GM18520 (cell line): ENCODE measurements around the gene SFI1.
"Not testable (repeated sequence)": the region's sequence is repeated elsewhere in the genome, so short reads cannot be mapped to it uniquely, and the experiment has no call there.

Source experiments
- ATAC-seq: cut with Tn5 transposase; IDR thresholded peaks from one replicate; pipeline ENCODE4 v1.9.1; 2021; ENCODE audit not compliant: unreplicated experiment

Gene SFI1, protein sequence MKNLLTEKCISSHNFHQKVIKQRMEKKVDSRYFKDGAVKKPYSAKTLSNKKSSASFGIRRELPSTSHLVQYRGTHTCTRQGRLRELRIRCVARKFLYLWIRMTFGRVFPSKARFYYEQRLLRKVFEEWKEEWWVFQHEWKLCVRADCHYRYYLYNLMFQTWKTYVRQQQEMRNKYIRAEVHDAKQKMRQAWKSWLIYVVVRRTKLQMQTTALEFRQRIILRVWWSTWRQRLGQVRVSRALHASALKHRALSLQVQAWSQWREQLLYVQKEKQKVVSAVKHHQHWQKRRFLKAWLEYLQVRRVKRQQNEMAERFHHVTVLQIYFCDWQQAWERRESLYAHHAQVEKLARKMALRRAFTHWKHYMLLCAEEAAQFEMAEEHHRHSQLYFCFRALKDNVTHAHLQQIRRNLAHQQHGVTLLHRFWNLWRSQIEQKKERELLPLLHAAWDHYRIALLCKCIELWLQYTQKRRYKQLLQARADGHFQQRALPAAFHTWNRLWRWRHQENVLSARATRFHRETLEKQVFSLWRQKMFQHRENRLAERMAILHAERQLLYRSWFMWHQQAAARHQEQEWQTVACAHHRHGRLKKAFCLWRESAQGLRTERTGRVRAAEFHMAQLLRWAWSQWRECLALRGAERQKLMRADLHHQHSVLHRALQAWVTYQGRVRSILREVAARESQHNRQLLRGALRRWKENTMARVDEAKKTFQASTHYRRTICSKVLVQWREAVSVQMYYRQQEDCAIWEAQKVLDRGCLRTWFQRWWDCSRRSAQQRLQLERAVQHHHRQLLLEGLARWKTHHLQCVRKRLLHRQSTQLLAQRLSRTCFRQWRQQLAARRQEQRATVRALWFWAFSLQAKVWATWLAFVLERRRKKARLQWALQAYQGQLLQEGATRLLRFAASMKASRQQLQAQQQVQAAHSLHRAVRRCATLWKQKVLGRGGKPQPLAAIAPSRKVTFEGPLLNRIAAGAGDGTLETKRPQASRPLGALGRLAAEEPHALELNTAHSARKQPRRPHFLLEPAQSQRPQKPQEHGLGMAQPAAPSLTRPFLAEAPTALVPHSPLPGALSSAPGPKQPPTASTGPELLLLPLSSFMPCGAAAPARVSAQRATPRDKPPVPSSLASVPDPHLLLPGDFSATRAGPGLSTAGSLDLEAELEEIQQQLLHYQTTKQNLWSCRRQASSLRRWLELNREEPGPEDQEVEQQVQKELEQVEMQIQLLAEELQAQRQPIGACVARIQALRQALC

DNA sequence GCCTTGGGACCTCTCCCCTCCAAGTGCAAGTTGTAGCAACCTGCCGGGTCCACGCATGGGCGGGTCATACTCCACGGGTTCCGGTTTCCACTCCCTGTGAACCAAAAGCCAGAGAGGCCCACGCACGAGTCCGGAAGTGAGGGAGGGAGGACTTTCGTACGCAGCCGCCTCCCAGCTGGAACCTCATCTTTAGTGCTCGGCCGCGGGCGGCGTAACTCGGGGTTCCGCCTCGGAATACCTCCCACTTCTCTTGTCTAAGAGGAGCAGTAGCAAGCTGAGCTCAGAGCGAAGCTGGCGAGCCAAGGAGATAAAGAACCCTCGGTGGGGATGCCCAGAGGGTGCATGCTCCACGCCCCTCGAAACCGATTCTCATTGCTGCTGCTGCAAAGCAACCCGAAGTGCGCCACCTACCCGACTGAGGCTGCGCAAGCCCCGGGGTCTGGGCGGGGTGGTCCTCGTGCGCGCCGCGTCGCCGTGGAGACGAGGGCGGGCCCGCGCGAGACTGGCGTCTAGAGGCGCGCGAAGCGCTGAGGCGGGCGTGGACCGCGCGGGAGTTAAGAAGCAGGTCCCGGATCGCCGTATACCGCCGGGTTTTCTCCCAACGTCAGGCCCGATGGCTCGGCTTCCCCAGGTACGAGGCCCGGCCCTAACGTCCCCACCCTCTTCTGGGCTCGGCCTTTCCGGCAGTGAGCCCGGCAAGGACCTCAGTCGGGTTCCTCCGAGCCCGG is at the start of gene SFI1:
Gene SFI1 (plus strand): TSS at position 530 of the 728 bp plus-strand sequence. CDS start 11,749 bp downstream, outside the sequence.
- ATAC-seq, result peak; percentile 81

DNA sequence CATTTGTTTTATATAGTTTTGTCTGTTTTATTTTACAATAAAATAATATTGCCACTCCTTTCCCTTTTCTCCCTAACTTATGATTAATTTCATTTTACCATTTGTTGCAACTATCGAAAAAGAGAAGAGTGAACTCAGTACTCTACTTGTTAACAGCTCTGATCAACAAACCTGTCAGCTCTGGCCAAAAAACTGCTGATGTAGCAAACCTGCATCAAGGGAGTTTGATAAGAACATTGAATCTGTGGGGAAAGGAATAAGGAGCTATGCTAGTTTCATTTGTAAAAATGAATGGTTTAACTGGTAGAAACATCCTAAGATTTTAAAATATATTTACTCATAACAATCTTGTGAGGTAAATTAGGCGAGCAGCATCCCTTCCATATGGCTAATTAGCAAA is 49.6 kb upstream of the SFI1 start:
- no peak for ATAC-seq

DNA sequence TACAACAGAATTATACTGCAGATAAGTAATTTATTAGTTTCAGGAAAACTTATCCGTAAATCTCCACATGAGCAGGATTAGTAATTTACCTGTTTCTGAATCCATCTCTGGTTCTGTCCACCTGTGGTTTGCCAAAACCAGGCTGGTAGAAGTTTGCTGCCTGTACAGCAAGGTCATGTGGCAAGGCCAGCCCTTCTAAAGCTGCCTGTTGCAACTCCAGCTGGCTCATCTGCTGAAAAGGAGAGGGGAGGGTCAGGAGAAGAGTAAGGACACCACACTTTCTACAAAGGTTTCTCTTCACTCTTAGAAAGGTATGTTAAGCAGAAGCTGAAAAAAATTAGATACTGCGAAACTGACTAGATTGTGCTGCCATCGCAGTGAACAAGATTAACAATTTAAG is 49.0 kb upstream of the SFI1 start:
- ATAC-seq, result no peak

DNA sequence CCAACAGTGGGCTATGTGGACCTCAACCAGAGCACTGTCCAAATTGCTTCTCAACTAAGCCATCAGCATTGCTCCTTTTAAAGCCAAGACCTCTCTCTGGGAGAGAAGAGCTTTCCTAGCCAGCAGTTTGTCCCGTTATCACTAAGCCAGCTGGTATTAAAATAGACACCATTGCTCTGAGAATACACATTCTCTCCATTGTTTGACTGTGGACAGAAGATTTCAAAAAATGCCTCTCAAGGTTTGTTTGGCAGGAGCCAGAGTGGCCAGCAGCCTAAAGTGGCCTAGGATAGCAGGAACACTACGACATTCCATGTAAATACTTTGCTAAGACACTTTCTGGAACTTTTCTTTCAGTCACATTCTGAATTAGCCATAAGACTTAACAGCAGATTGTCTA is 48.0 kb upstream of the SFI1 start:
- ATAC-seq, result no peak

DNA sequence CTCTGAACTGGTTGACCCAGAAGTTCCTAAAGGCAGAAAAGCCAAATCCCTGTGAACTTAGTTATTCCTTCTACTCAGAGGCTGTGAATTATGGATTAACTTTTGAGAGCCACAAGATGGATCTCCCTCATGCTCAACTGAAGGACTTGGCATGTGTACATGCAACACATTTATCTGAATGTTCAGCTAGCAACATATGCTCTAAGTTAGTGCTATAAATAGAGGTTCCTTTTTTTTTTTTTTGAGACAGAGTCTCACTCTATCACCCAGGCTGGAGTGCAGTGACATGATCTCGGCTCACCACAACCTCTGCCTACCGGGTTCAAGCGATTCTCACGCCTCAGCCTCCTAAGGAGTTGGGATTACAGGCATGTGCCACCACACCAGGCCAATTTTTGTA is 46.8 kb upstream of the SFI1 start:
- no peak for ATAC-seq

DNA sequence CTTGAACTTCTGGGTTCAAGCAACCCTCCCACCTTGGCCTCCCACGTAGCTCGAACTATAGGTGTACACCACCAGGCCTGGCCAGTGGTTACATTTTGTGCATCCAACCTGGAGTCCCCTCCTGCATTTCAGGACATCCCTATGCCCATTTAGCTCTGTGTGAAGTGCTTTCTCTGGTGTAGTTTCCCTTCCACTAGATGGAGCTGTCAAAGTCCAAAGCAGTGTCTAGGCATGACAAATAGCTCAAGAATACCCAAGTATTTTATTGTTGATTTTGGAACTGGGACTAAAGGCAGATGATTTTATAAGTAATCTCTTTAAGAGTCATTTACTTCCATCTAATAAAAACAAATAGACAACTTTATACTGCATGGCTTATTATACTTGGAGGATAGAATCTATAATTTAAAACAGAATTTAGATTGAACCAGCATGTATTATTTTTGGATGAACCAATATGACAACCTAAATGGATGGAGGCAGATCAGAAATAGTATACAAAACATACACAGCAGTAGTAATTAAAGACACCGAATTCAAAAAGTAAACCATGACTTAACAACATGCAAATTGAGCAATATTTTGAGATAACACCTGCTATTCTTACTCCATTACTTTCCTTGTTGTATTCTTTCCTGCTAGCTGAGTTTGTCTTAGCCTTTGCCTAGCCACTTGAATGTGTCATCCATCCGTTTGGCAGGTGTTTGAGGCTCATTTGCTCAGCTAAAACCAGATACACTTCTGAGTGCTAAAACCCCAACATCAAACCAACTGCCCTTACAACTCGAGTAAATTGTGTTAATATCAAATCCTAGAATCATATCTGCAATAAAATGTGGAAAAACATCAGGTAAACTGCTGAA is 44.4 kb upstream of the SFI1 start:
- ATAC-seq, result no peak

DNA sequence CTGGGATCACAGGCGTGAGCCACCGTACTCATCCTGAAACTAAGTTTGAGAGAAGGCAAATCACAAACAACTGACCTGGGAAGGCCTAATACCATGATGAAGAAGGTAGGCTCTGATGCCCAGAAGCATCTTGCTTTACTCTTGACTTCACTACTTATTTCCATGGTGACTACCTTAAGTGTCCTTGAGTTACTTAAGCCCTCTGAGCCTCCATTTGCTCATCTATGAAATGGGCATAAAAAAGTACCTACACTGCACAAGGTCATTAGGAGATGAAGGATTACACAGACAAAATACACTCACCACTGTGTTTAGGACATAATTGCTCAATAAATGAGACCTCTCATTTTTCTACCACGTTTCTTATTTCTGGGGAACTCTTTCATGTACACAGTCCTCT is 34.6 kb upstream of the SFI1 start:
- ATAC-seq, result no peak

DNA sequence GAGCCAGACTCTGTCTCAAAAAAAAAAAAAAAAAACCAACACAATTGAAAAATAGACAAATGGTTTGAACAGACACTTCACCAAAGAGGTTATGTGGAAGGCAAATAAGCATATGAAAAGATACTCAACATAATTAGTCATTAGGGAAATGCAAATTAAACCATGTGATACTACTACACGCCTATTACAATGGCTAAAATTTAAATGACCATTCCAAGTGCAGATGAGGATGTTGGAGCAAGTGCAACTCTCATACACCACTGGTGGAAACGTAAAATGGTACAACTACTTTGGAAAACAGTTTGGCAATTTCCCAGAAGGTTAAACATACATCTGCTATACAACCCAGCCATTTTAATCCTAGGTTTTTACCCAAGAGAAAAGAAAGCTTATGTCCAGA is 31.0 kb upstream of the SFI1 start:
- no peak for ATAC-seq

DNA sequence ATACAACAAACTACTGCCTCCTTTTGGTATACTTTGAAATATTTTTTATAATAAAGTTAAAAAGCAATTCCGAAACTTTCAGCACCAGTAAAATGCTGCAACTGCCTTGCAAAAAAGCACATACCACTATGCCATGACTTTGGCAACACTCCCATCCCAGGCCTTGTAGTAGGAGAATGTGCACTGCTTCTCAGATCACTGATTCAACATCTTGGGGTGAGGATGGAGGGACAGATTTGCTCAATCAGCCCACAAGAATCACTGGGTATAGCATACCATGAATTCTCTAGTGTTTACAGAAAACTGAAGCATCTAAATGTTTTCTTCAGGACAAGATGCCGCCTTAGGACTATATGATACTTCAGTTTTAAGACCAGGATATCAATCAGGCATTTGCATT is 21.6 kb upstream of the SFI1 start:
- ATAC-seq, result no peak

DNA sequence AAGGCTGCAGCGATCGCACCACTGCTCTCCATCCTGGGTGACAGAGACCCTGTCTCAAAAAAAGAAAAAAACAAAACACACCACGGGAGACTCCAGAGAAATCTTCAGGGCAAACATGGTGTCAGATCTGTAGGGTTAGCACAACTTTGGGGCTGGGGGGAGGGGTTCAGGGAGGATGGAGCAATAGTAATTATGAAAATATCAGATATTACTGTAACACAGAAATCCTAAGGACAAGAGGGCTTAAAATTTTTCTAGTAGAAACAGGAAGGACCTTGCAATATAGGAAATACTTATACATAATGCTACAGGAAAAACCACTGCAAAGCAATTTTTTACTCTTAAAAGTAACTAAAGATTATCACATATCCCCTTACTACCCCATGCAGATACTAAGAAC is 20.5 kb upstream of the SFI1 start:
- no peak for ATAC-seq

DNA sequence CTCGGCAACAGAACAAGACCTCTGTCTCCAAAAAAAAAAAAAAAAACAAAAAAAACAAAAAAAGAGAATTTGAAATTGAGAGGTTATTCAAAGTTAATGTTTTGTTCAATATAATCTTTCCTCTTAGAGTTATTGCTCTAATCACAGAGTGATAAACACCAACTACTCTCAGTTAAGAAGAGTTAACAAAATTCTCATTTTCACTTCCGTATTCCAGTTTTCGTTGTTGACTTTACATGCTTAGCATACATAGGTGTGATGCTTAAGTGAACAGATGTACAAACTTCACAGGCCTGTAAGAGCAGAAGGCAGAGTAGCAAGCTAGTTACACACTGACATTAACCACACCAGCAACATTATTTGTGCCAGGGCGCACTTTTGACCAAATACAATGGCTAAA is 19.0 kb upstream of the SFI1 start:
- ATAC-seq, result peak; percentile 75

DNA sequence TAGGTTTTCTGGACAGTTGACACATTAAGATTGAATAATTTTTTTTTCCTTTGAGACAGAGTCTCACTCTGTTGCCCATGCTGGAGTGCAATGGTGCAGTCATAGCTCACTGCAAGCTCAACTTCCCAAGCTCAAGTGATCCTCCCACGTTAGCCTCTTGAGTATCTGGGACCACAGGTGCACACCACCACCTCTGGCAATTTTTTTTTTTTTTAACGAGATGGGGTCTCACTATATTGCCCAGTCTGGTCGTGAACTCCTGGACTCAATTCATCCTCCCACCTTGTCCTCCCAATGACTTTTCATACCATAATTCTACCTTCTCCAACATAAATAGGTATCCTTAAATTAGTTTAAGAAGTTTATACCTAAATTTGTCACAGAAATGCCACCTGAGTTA is 15.2 kb upstream of the SFI1 start:
- no peak for ATAC-seq

DNA sequence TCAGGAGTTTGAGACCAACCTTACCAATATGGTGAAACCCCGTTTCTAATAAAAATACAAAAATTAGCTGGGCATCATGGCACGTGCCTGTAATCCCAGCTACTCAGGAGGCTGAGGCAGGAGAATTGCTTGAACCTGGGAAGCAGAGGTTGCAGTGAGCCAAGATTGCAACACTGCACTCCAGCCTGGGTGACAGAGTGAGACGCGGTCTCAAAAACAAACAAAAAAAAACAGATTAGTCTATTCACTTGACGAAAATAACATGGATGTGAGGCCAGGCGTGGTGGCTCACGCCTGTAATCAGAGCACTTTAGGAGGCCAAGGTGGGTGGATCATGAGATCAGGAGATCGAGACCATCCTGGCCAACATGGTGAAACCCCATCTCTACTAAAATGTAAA is 13.9 kb upstream of the SFI1 start:
- not testable (repeated sequence) for ATAC-seq

DNA sequence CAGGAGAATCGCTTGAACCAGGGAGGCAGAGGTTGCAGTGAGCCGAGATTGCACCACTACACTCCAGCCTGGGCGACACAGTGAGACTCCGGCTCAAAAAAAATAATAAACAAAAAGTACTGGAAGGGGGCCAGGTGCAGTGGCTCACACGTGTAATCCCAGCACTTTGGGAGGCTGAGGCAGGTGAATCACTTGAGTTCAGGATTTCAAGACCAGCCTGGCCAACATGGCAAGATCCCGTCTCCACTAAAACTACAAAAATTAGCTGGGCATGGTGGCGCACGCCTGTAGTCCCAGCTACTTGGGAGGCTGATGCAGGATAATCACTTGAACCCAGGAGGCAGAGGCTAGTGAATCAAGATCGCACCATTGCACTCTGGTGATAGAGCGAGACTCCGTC is 10.0 kb upstream of the SFI1 start:
- ATAC-seq, result not testable (repeated sequence)

DNA sequence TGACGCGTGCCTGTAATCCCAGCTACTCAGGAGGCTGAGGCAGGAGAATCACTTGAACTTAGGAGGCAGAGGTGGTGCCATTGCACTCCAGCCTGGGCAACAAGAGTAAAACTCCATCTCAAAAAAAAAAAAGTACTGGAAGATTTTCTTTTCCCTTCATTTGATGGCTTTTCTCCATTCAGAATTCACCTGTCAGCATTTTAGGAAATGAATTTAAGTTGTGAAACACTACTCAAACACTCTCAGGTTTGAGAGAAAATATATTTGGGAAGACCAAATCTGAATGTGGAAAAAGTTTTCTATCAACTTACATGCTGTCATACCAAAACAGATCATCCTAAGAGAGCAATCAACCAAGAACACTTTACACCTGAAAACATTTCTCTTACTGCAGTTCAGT is 9.4 kb upstream of the SFI1 start:
- ATAC-seq, result no peak

DNA sequence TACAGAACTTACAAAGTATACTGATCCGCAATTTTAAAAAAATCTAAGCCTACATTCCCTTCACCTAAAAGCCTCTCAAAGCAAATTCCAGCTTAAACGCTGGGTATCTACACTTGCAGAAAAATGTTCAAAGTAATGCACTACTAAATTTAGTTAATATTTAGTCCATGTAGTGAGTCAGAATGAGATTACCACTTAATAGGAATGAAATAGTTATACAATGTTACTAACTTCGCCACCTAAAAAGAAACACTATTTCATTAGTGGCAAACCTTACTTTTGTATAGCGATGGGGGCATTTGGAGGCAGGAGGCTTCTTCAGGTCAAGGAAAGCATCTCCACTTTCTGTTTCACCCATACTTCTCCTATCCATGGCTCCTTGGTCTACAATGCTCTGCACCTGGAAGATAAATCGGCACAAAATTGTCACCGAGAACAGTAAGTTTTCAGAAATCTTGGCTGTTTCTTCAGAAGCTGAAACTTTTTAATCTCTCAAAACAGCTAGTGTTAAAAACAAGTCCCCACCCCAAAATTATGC is 7.9 kb upstream of the SFI1 start:
- no peak for ATAC-seq

DNA sequence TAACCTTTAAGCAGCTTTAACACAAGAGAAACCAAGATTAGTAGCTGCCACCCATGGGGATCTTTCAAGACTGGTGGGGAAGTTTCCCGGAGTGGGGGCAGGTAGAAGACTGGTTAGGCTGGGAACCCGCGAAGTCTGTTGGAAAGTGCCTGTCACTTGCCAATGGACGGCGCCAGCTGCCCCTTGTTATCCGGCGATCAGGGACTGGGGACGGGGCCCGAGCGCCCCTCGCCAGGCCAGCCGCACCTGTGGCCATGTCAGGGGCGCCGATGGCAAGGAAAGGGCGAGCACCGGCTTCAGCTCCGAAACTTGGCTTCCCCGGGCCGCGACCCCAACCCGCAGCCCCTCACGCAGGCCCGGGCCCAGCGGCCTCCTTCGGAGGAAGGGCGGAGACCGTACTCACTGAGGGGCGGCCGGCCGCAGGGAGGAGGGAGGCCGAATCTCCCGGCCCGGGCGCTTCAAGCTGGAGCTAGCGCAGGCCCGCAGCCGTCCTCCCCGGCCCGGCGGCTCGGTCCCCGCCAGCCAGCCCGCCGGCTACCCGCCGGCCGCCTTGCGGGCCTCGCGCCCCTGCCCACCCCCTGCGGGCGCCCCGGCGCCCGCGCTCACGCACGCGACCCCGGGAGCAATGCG is 7.2 kb upstream of the SFI1 start:
- peak; percentile 8 for ATAC-seq

DNA sequence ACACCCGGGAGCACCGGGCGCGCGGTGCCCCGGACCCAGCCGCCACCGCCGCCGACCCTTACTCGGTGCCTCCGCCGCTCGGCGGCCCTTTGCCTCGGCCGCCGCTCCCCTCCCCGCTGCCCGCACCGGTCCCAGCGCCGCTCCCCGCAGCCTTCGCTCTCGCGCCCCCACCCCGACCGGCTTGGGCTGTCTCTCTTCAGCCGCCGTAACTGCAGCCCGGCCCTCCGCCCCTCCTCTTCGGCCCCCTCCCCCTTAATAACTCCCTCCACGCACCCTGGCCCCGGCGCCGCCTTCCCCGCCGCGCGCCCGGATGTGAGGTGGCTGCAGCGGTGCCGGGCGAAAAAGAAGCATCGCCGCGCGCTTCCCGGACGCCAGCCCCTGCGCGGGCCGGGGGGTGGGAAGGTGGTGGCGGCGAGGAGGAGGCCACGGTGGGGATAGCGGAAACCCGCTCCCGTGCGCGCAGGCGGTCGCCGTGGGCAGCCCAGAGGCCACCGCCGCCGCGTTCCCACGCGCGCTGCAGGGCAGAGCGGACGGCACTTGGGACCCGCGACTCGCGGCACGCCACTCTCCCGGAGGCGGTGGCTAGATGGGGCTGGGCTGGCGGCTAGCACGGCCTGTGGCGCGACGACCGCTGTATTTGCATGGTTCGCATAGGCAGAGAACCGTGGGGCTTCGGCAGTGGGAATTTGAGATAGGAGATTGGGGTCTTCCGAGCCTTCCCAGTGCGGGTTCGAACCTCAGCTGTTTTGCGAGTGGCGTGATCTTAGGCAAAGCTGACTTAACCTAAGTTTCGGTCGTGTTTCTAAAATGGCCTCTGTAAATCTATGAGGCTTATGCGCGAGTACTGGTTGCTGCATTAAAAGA is 6.5 kb upstream of the SFI1 start, which contains the start of gene EIF4ENIF1:
Gene EIF4ENIF1 (minus strand): TSS at position 211 of the 864 bp plus-strand sequence. CDS start 1,124 bp downstream, outside the sequence.
- peak; percentile 19 for ATAC-seq
